HepG2 (cell line): ENCODE measurements around the gene ADAMTS2.

Source experiments
- CTCF ChIP-seq: sonication (generic); formaldehyde crosslinking; IDR thresholded peaks from 2 replicates; pipeline ENCODE4 v1.5.0; 2020; ENCODE audit warnings: mild to moderate bottlenecking, missing genetic modification reagents, moderate library complexity
- THAP11 ChIP-seq: IDR thresholded peaks from 2 replicates; pipeline ENCODE4 v1.6.1; 2016; ENCODE audit warnings: missing biosample characterization, missing genetic modification reagents
- U2AF1 ChIP-seq: fragments of 200-400 bp; formaldehyde crosslinking; optimal IDR thresholded peaks from 2 replicates; pipeline ENCODE3; 2017; ENCODE audit warnings: mild to moderate bottlenecking, low read depth, low read length
- ZNF251 ChIP-seq: sonication (generic); formaldehyde crosslinking; IDR thresholded peaks from 2 replicates; pipeline ENCODE4 v1.9.0; 2021; ENCODE audit warnings: mild to moderate bottlenecking, missing genetic modification reagents
- ZNF639 ChIP-seq: conservative IDR thresholded peaks from 2 replicates; pipeline ENCODE4 v1.6.1; 2018; ENCODE audit warnings: missing genetic modification reagents
- ZNF7 ChIP-seq: IDR thresholded peaks from 2 replicates; pipeline ENCODE4 v1.6.1; 2016; ENCODE audit warnings: missing biosample characterization, missing genetic modification reagents

GRCh38 chr5:179378441-179379271 lies 33.4 kb upstream of the ADAMTS2 start:
- TF ChIP-seq ZNF251 (CRISPR knock-in tag) = no peak
- TF ChIP-seq ZNF7 (CRISPR knock-in tag) = no peak
- no peak for TF ChIP-seq ZNF639 (CRISPR knock-in tag)
- TF ChIP-seq CTCF (CRISPR knock-in tag) = no peak
- no peak for TF ChIP-seq THAP11 (CRISPR knock-in tag)
- no peak for TF ChIP-seq U2AF1
